Activated CD8-positive, alpha-beta T cell treated with anti-CD3 and anti-CD28 coated beads for 36 hours (primary cell): ENCODE results near the gene TMEM132A. TPM values are rescaled to one million over a fixed set of nuclear protein-coding genes. Genes with fewer than 3 reads are reported as not detected.

Source experiments
- ATAC-seq: fragments of 200-7000 bp; cut with Tn5 transposase; one replicate; pipeline ENCODE4 v1.10.0; 2021; ENCODE audit warnings: mild to moderate bottlenecking, moderate library complexity
- CTCF ChIA-PET: fragments of 350-600 bp; sonication (Branson Sonifier 250); formaldehyde crosslinking; loops from one replicate; lab custom pipeline; 2021; ENCODE audit warnings: antibody characterized with exemption; lab: Charles Lee
- POLR2A ChIA-PET: fragments of 350-600 bp; sonication (Branson Sonifier 250); formaldehyde crosslinking; loops from one replicate; lab custom pipeline; 2021; ENCODE audit warnings: antibody characterized with exemption; lab: Charles Lee
- DNase-seq: peaks from one replicate; pipeline ENCODE4 v3.0.0-alpha.2; 2020
- H3K27ac Mint-ChIP-seq: one replicate; pipeline ENCODE4 v1.8.0; 2021; ENCODE audit warnings: mild to moderate bottlenecking, mixed read lengths
- H3K27me3 Mint-ChIP-seq: one replicate; pipeline ENCODE4 v1.8.0; 2021; ENCODE audit warnings: mixed read lengths
- H3K36me3 Mint-ChIP-seq: one replicate; pipeline ENCODE4 v1.8.0; 2021; ENCODE audit warnings: low read depth, mixed read lengths
- H3K4me1 Mint-ChIP-seq: one replicate; pipeline ENCODE4 v1.8.0; 2021; ENCODE audit warnings: low read depth, mixed read lengths
- H3K4me3 Mint-ChIP-seq: one replicate; pipeline ENCODE4 v1.8.0; 2021; ENCODE audit warnings: mild to moderate bottlenecking, moderate library complexity, mixed read lengths
- H3K9me3 Mint-ChIP-seq: one replicate; pipeline ENCODE4 v1.8.0; 2021; ENCODE audit warnings: mixed read lengths
- CTCF ChIP-seq: fragments of 200-600 bp; IDR thresholded peaks from one replicate; pipeline ENCODE4 v1.8.0; 2022; ENCODE audit warnings: antibody characterized with exemption, mild to moderate bottlenecking
- intact Hi-C: fragments of 100-400 bp; cut with micrococcal nuclease; formaldehyde crosslinking; loops from one replicate; pipeline ENCODE4 v1.10.0; 2022
- total RNA-seq, 2 experiments: library from RNA; stranded (reverse); gene quantifications; one replicate each; pipeline ENCODE4 v1.2.3, GENCODE V29; 2021

TMEM132A gene
- total RNA-seq, 2 experiments from 2014 or later: 1.1 to 1.3 TPM

GRCh38 chr11:60954421-60954820 lies 30.2 kb downstream of the TMEM132A start:
- ATAC-seq: no peak
- Mint-ChIP-seq H3K9me3 (no peaks in the 10 kb centered on the region), H3K36me3 (no peaks in the 10 kb centered on the region), H3K4me1 (peaks cover 26% of the 10 kb centered on the region), H3K4me3 (no peak overlapping the region), H3K27me3 (peaks cover 5% of the 10 kb centered on the region), H3K27ac (no peak overlapping the region)
- POLR2A ChIA-PET: interaction anchor here (1.1 kb wide), 1 partner anchor 17 kb away, joined by 4 read pairs; the partner anchor contains the start of gene CD6
- CTCF ChIA-PET: interaction anchor here (1.9 to 5.5 kb wide), 2 partner anchors 16 to 39 kb away, joined by 4 to 22 read pairs; partner anchors contain the start of gene CD6
- DNase-seq: no peak
- TF ChIP-seq CTCF: no peak
- intact Hi-C loops: no loop called here

GRCh38 chr11:60955571-60955970 lies 31.3 kb downstream of the TMEM132A start:
- TF ChIP-seq CTCF: no peak
- no peak for DNase-seq
- H3K9me3 Mint-ChIP-seq: no peaks in the 10 kb centered on the region
- CTCF ChIA-PET: interaction anchor here (0.8 to 5.5 kb wide), 4 partner anchors 15 to 43 kb away, joined by 3 to 22 read pairs (median 4); partner anchors contain the start of gene CD6
- H3K27me3 Mint-ChIP-seq: peaks cover 3% of the 10 kb centered on the region
- no peak overlapping the region for H3K27ac Mint-ChIP-seq
- peaks cover 20% of the 10 kb centered on the region for H3K4me1 Mint-ChIP-seq
- POLR2A ChIA-PET: interaction anchor here (1.0 kb wide), 1 partner anchor 11 kb away, joined by 3 read pairs; no protein-coding TSS in a partner anchor
- intact Hi-C loops: no loop called here
- no peak overlapping the region for H3K4me3 Mint-ChIP-seq
- H3K36me3 Mint-ChIP-seq: no peaks in the 10 kb centered on the region
- ATAC-seq: no peak

- intact Hi-C loops: no loop called here
- Mint-ChIP-seq H3K27me3 (peaks cover 1% of the 10 kb centered on the region), H3K27ac (no peak overlapping the region), H3K9me3 (no peaks in the 10 kb centered on the region), H3K4me3 (no peak overlapping the region), H3K36me3 (no peaks in the 10 kb centered on the region), H3K4me1 (peaks cover 13% of the 10 kb centered on the region)
- no peak for TF ChIP-seq CTCF
- POLR2A ChIA-PET: interaction anchor here (0.7 kb wide), 1 partner anchor 14 kb away, joined by 3 read pairs; no protein-coding TSS in a partner anchor
- ATAC-seq (no peak), DNase-seq (no peak)
- CTCF ChIA-PET: interaction anchor here (3.8 kb wide), 1 partner anchor 13 kb away, joined by 19 read pairs; the partner anchor contains the start of gene CD6
Measured at GRCh38 chr11:60957188-60957587, 32.9 kb downstream of the TMEM132A start.

GRCh38 chr11:60959431-60959830 lies 35.2 kb downstream of the TMEM132A start:
- ChIA-PET POLR2A (interaction anchor here (0.6 kb wide), 1 partner anchor 69 kb away, joined by 4 read pairs; no protein-coding TSS in a partner anchor), CTCF (interaction anchor here (3.8 kb wide), 1 partner anchor 11 kb away, joined by 19 read pairs; the partner anchor contains the start of gene CD6)
- DNase-seq (no peak), ATAC-seq (no peak)
- H3K27ac Mint-ChIP-seq: no peak overlapping the region
- no peak overlapping the region for H3K4me3 Mint-ChIP-seq
- H3K9me3 Mint-ChIP-seq: no peaks in the 10 kb centered on the region
- TF ChIP-seq CTCF: no peak
- intact Hi-C loops: no loop called here
- H3K36me3 Mint-ChIP-seq: no peaks in the 10 kb centered on the region
- H3K4me1 Mint-ChIP-seq: peaks cover 4% of the 10 kb centered on the region
- no peaks in the 10 kb centered on the region for H3K27me3 Mint-ChIP-seq

- Mint-ChIP-seq H3K27me3 (no peaks in the 10 kb centered on the region), H3K9me3 (no peaks in the 10 kb centered on the region), H3K27ac (no peak overlapping the region), H3K4me1 (peaks cover 4% of the 10 kb centered on the region), H3K4me3 (no peak overlapping the region), H3K36me3 (no peaks in the 10 kb centered on the region)
- ATAC-seq (no peak), DNase-seq (no peak)
- intact Hi-C loops: no loop called here
- POLR2A ChIA-PET: no interaction called here
- CTCF ChIA-PET: interaction anchor here (3.8 kb wide), 1 partner anchor 10 kb away, joined by 19 read pairs; the partner anchor contains the start of gene CD6
- TF ChIP-seq CTCF: no peak
Measured at GRCh38 chr11:60960405-60960804, 36.1 kb downstream of the TMEM132A start.
